WTC11 (cell line): Measurements from ENCODE around the gene PRDM2.

Experiments used
- ATF1 ChIP-seq: sonication (generic); formaldehyde crosslinking; IDR thresholded peaks from 2 replicates; pipeline ENCODE4 v1.8.1; 2023; ENCODE audit warnings: mild to moderate bottlenecking, moderate library complexity, missing genetic modification reagents
- CBFB ChIP-seq: sonication (generic); formaldehyde crosslinking; IDR thresholded peaks from 2 replicates; pipeline ENCODE4 v1.8.1; 2022; ENCODE audit warnings: mild to moderate bottlenecking, low read depth, missing genetic modification reagents
- ESRRA ChIP-seq: sonication (generic); formaldehyde crosslinking; IDR thresholded peaks from 2 replicates; pipeline ENCODE4 v1.8.1; 2022; ENCODE audit warnings: mild to moderate bottlenecking, missing genetic modification reagents, borderline replicate concordance
- NR2C2 ChIP-seq: sonication (generic); formaldehyde crosslinking; IDR thresholded peaks from 2 replicates; pipeline ENCODE4 v1.8.0; 2022; ENCODE audit warnings: mild to moderate bottlenecking, missing genetic modification reagents
- RELA ChIP-seq: sonication (generic); formaldehyde crosslinking; IDR thresholded peaks from 2 replicates; pipeline ENCODE4 v1.8.1; 2022; ENCODE audit warnings: missing genetic modification reagents, mild to moderate bottlenecking, borderline replicate concordance
- SP1 ChIP-seq: sonication (generic); formaldehyde crosslinking; conservative IDR thresholded peaks from 2 replicates; pipeline ENCODE4 v1.8.1; 2022; ENCODE audit warnings: missing genetic modification reagents
- TF ChIP-seq, protein P1 (sequence below): sonication (generic); formaldehyde crosslinking; IDR thresholded peaks from 2 replicates; pipeline ENCODE4 v1.8.1; 2023; ENCODE audit warnings: mild to moderate bottlenecking, missing genetic modification reagents, moderate library complexity
- TF ChIP-seq, protein P2 (sequence below): fragments of 200-600 bp; IDR thresholded peaks from 2 replicates; pipeline ENCODE4 v1.8.0; 2022; ENCODE audit warnings: antibody characterized with exemption
- TF ChIP-seq, protein P3 (sequence below): sonication (generic); formaldehyde crosslinking; IDR thresholded peaks from 2 replicates; pipeline ENCODE4 v1.8.0; 2022; ENCODE audit warnings: mild to moderate bottlenecking, missing genetic modification reagents
- TF ChIP-seq, protein P4 (sequence below): fragments of 250-450 bp; sonication (Bioruptor Pico); IDR thresholded peaks from 2 replicates; pipeline ENCODE4 v1.9.0; 2021; ENCODE audit warnings: mild to moderate bottlenecking
- TF ChIP-seq, protein P5 (sequence below): sonication (generic); formaldehyde crosslinking; IDR thresholded peaks from 2 replicates; pipeline ENCODE4 v1.8.1; 2023; ENCODE audit warnings: mild to moderate bottlenecking, missing genetic modification reagents
- TF ChIP-seq, protein P6 (sequence below): sonication (generic); formaldehyde crosslinking; IDR thresholded peaks from 2 replicates; pipeline ENCODE4 v1.8.0; 2023; ENCODE audit warnings: mild to moderate bottlenecking, missing genetic modification reagents

DNA sequence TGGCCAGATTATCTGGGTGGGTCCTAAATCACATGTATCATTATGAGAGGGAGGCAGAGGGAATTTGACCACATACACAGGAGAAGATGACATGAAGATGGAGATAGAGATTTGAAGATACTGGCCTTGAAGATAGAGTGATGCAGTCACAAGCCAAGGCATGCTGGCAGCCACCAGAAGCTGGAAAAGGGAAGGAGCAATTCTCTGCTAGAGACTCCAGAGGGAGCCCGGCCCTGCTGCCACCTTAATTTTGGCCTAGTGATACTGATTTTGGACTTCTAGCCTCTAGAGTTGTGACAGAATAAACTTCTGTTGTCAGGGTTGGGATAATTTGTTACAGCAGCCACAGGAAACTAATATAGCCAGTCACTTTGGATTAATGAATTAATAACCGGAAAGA is 2.2 kb upstream of the PRDM2 start:
- TF ChIP-seq, protein P1, sequence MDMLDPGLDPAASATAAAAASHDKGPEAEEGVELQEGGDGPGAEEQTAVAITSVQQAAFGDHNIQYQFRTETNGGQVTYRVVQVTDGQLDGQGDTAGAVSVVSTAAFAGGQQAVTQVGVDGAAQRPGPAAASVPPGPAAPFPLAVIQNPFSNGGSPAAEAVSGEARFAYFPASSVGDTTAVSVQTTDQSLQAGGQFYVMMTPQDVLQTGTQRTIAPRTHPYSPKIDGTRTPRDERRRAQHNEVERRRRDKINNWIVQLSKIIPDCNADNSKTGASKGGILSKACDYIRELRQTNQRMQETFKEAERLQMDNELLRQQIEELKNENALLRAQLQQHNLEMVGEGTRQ (CRISPR knock-in tag), result no peak
- TF ChIP-seq, protein P2, sequence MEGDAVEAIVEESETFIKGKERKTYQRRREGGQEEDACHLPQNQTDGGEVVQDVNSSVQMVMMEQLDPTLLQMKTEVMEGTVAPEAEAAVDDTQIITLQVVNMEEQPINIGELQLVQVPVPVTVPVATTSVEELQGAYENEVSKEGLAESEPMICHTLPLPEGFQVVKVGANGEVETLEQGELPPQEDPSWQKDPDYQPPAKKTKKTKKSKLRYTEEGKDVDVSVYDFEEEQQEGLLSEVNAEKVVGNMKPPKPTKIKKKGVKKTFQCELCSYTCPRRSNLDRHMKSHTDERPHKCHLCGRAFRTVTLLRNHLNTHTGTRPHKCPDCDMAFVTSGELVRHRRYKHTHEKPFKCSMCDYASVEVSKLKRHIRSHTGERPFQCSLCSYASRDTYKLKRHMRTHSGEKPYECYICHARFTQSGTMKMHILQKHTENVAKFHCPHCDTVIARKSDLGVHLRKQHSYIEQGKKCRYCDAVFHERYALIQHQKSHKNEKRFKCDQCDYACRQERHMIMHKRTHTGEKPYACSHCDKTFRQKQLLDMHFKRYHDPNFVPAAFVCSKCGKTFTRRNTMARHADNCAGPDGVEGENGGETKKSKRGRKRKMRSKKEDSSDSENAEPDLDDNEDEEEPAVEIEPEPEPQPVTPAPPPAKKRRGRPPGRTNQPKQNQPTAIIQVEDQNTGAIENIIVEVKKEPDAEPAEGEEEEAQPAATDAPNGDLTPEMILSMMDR, result no peak
- TF ChIP-seq, protein P3, sequence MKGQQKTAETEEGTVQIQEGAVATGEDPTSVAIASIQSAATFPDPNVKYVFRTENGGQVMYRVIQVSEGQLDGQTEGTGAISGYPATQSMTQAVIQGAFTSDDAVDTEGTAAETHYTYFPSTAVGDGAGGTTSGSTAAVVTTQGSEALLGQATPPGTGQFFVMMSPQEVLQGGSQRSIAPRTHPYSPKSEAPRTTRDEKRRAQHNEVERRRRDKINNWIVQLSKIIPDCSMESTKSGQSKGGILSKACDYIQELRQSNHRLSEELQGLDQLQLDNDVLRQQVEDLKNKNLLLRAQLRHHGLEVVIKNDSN (CRISPR knock-in tag), result no peak
- TF ChIP-seq, protein P4, sequence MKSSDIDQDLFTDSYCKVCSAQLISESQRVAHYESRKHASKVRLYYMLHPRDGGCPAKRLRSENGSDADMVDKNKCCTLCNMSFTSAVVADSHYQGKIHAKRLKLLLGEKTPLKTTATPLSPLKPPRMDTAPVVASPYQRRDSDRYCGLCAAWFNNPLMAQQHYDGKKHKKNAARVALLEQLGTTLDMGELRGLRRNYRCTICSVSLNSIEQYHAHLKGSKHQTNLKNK (CRISPR knock-in tag), result no peak
- no peak for TF ChIP-seq RELA (CRISPR knock-in tag)
- no peak for TF ChIP-seq CBFB
- TF ChIP-seq, protein P5, sequence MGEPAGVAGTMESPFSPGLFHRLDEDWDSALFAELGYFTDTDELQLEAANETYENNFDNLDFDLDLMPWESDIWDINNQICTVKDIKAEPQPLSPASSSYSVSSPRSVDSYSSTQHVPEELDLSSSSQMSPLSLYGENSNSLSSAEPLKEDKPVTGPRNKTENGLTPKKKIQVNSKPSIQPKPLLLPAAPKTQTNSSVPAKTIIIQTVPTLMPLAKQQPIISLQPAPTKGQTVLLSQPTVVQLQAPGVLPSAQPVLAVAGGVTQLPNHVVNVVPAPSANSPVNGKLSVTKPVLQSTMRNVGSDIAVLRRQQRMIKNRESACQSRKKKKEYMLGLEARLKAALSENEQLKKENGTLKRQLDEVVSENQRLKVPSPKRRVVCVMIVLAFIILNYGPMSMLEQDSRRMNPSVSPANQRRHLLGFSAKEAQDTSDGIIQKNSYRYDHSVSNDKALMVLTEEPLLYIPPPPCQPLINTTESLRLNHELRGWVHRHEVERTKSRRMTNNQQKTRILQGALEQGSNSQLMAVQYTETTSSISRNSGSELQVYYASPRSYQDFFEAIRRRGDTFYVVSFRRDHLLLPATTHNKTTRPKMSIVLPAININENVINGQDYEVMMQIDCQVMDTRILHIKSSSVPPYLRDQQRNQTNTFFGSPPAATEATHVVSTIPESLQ (CRISPR knock-in tag), result no peak
- TF ChIP-seq ESRRA (CRISPR knock-in tag), result no peak
- TF ChIP-seq NR2C2 (CRISPR knock-in tag), result no peak
- TF ChIP-seq, protein P6, sequence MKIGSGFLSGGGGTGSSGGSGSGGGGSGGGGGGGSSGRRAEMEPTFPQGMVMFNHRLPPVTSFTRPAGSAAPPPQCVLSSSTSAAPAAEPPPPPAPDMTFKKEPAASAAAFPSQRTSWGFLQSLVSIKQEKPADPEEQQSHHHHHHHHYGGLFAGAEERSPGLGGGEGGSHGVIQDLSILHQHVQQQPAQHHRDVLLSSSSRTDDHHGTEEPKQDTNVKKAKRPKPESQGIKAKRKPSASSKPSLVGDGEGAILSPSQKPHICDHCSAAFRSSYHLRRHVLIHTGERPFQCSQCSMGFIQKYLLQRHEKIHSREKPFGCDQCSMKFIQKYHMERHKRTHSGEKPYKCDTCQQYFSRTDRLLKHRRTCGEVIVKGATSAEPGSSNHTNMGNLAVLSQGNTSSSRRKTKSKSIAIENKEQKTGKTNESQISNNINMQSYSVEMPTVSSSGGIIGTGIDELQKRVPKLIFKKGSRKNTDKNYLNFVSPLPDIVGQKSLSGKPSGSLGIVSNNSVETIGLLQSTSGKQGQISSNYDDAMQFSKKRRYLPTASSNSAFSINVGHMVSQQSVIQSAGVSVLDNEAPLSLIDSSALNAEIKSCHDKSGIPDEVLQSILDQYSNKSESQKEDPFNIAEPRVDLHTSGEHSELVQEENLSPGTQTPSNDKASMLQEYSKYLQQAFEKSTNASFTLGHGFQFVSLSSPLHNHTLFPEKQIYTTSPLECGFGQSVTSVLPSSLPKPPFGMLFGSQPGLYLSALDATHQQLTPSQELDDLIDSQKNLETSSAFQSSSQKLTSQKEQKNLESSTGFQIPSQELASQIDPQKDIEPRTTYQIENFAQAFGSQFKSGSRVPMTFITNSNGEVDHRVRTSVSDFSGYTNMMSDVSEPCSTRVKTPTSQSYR (CRISPR knock-in tag), result no peak
- TF ChIP-seq SP1 (CRISPR knock-in tag), result no peak
- TF ChIP-seq ATF1 (CRISPR knock-in tag), result no peak
